Astrocyte (in vitro differentiated cells and primary cell): ENCODE results near the gene MAGI3. TPM values are rescaled to one million over a fixed set of nuclear protein-coding genes. Genes with fewer than 3 reads are reported as not detected.

Experiments
- DNase-seq: peaks from one replicate; pipeline ENCODE4 v3.0.0-alpha.2; 2010; ENCODE audit warnings: low read depth
- FAIRE-seq: peaks from 2 replicates; lab custom pipeline; 2011; peaks lifted over from hg19 to GRCh38; lab: Jason Lieb, UNC
- H2AFZ ChIP-seq: 2 replicates; pipeline ENCODE4 v1.6.0; 2012; ENCODE audit warnings: low read depth, low read length, inconsistent platforms
- H3K27ac ChIP-seq: 2 replicates; pipeline ENCODE4 v1.5.1; 2011; ENCODE audit warnings: low read depth, low read length, inconsistent platforms
- H3K27me3 ChIP-seq: 2 replicates; pipeline ENCODE4 v1.6.0; 2011; ENCODE audit warnings: low read length, inconsistent platforms; ENCODE audit not compliant: insufficient read depth
- H3K36me3 ChIP-seq: 2 replicates; pipeline ENCODE4 v1.5.1; 2011; ENCODE audit warnings: low read length, inconsistent platforms; ENCODE audit not compliant: insufficient read depth
- H3K4me1 ChIP-seq: 2 replicates; pipeline ENCODE4 v1.5.1; 2011; ENCODE audit warnings: low read length, inconsistent platforms; ENCODE audit not compliant: insufficient read depth
- H3K4me2 ChIP-seq: 2 replicates; pipeline ENCODE4 v1.6.0; 2012; ENCODE audit warnings: low read length, inconsistent platforms
- H3K4me3 ChIP-seq: 2 replicates; pipeline ENCODE4 v1.5.1; 2011; ENCODE audit warnings: low read depth, mild to moderate bottlenecking, low read length, inconsistent platforms; ENCODE audit not compliant: insufficient read depth
- H3K79me2 ChIP-seq: 2 replicates; pipeline ENCODE4 v1.6.0; 2012; ENCODE audit warnings: mild to moderate bottlenecking, low read length, inconsistent platforms; ENCODE audit not compliant: insufficient read depth
- H3K9ac ChIP-seq: 2 replicates; pipeline ENCODE4 v1.6.0; 2012; ENCODE audit warnings: mild to moderate bottlenecking, low read length, inconsistent platforms
- H3K9me3 ChIP-seq: 2 replicates; pipeline ENCODE4 v1.5.1; 2012; ENCODE audit warnings: low read depth, mild to moderate bottlenecking, low read length, inconsistent platforms; ENCODE audit not compliant: insufficient read depth
- H4K20me1 ChIP-seq: 2 replicates; pipeline ENCODE4 v1.6.0; 2012; ENCODE audit warnings: low read length, inconsistent platforms; ENCODE audit not compliant: insufficient read depth
- H3K27ac Mint-ChIP-seq: one replicate; pipeline ENCODE4 v1.8.0; 2021; ENCODE audit warnings: mild to moderate bottlenecking, mixed read lengths; ENCODE audit not compliant: unreplicated experiment
- H3K27me3 Mint-ChIP-seq: one replicate; pipeline ENCODE4 v1.8.0; 2021; ENCODE audit warnings: low read depth, mixed read lengths; ENCODE audit not compliant: unreplicated experiment
- H3K36me3 Mint-ChIP-seq: one replicate; pipeline ENCODE4 v1.8.0; 2021; ENCODE audit warnings: low read depth, mixed read lengths; ENCODE audit not compliant: unreplicated experiment
- H3K4me1 Mint-ChIP-seq: one replicate; pipeline ENCODE4 v1.8.0; 2021; ENCODE audit warnings: low read depth, mixed read lengths; ENCODE audit not compliant: unreplicated experiment
- H3K4me3 Mint-ChIP-seq: one replicate; pipeline ENCODE4 v1.8.0; 2021; ENCODE audit warnings: mild to moderate bottlenecking, moderate library complexity, mixed read lengths; ENCODE audit not compliant: unreplicated experiment
- H3K9me3 Mint-ChIP-seq: one replicate; pipeline ENCODE4 v1.8.0; 2021; ENCODE audit warnings: mild to moderate bottlenecking, mixed read lengths; ENCODE audit not compliant: unreplicated experiment
- CTCF ChIP-seq: IDR thresholded peaks from 2 replicates; pipeline ENCODE4 v1.5.1; 2011; ENCODE audit warnings: low read depth, mild to moderate bottlenecking, inconsistent platforms, low read length, moderate library complexity; ENCODE audit not compliant: insufficient read depth
- EZH2 ChIP-seq: IDR thresholded peaks from 2 replicates; pipeline ENCODE4 v1.6.1; 2012; ENCODE audit warnings: mild to moderate bottlenecking, low read length, inconsistent platforms; ENCODE audit not compliant: insufficient read depth
- total RNA-seq: library from RNA; stranded (reverse); gene quantifications from 2 replicates; pipeline ENCODE4 v1.2.1, GENCODE V29; 2021

Gene MAGI3
- total RNA-seq, 1 donor from 2014 or later, result 16.5 TPM

DNA sequence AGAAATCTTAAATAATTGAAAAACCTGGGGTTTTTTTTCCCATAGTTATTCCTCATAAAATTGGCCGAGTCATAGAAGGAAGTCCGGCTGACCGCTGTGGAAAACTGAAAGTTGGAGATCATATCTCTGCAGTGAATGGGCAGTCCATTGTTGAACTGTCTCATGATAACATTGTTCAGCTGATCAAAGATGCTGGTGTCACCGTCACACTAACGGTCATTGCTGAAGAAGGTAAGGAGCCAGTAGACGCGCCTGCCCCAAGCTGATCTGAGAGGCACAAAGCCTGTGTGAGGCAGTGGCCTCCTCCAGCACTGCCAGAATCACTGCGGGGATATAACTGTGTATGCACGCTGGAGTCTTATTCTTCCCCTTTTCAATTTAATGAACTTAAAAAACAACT, 268.7 kb downstream of the MAGI3 start:
- Histone ChIP-seq H3K9me3 (no peaks in the 10 kb centered on the region), H3K27me3 (no peaks in the 10 kb centered on the region), H2AFZ (peak overlapping the region; percentile 44), H3K36me3 (no peaks in the 10 kb centered on the region), H3K27ac (no peak overlapping the region), H3K9ac (peak overlapping the region; percentile 28), H4K20me1 (no peaks in the 10 kb centered on the region), H3K4me3 (peak overlapping the region; percentile 22), H3K79me2 (no peaks in the 10 kb centered on the region), H3K4me1 (peaks cover 6% of the 10 kb centered on the region), H3K4me2 (peak overlapping the region; percentile 73)
- Mint-ChIP-seq H3K4me3 (no peak overlapping the region), H3K4me1 (peaks cover 9% of the 10 kb centered on the region), H3K9me3 (no peaks in the 10 kb centered on the region), H3K27ac (no peak overlapping the region), H3K27me3 (no peaks in the 10 kb centered on the region), H3K36me3 (peaks cover 6% of the 10 kb centered on the region)
- TF ChIP-seq EZH2 (no peak), CTCF (no peak)
- FAIRE-seq, result no peak
- peak; percentile 52 for DNase-seq

DNA sequence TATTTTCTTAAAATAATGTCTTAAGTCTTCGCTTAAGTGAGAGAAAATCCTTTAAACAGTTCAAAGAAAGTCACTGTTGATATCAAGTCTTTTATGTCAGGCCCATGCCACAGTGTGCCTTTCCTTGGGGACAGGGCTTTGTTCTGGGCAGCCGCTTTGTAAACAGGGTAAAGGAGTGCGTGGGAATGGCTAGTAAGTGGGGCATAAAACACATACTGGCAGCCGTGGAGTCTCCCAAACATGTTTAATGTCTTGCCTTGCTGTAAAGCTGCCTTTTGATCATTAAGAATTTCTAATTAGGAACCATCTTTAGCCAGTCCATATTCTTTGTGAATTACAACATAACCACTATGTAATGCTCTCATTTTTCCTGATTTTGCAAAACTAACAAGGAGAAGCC, 269.2 kb downstream of the MAGI3 start:
- Mint-ChIP-seq H3K27me3 (no peaks in the 10 kb centered on the region), H3K4me3 (no peak overlapping the region), H3K36me3 (peaks cover 6% of the 10 kb centered on the region)

More for the DNA sequence above, 269.2 kb downstream of the MAGI3 start:
- H4K20me1 ChIP-seq, result no peaks in the 10 kb centered on the region
- H3K9ac ChIP-seq, result peak overlapping the region; percentile 28
- no peaks in the 10 kb centered on the region for H3K9me3 ChIP-seq
- peak overlapping the region; percentile 22 for H3K4me3 ChIP-seq
- no peaks in the 10 kb centered on the region for H3K36me3 ChIP-seq
- Mint-ChIP-seq H3K4me1 (peaks cover 9% of the 10 kb centered on the region), H3K27ac (no peak overlapping the region), H3K9me3 (no peaks in the 10 kb centered on the region)
- no peaks in the 10 kb centered on the region for H3K27me3 ChIP-seq
- FAIRE-seq (no peak), DNase-seq (no peak)
- H3K4me2 ChIP-seq, result peak overlapping the region; percentile 73
- TF ChIP-seq EZH2 (no peak), CTCF (no peak)
- peak overlapping the region; percentile 14 for H2AFZ ChIP-seq
- H3K79me2 ChIP-seq, result no peaks in the 10 kb centered on the region
- peaks cover 6% of the 10 kb centered on the region for H3K4me1 ChIP-seq
- H3K27ac ChIP-seq, result no peak overlapping the region
